Adipose tissue (tissue), 3 donors: ENCODE results near the gene PTPRM. TPM values are rescaled to one million over a fixed set of nuclear protein-coding genes. Genes with fewer than 3 reads are reported as not detected.

Source experiments
- H3K27ac ChIP-seq: one replicate; pipeline ENCODE4 v1.5.1; 2013; ENCODE audit warnings: low read depth, low read length
- WGBS, 3 donors: extraction: QIAGEN DNeasy Blood & Tissue Kit; methylation state at CpG; one replicate each; pipeline ENCODE4 v1.1.7; 2013; 5-methylcytosine and 5-hydroxymethylcytosine counted together
- polyA plus RNA-seq, 3 donors: library from polyadenylated mRNA; stranded (reverse); fragments of 200-250 nt; gene quantifications; one replicate each; pipeline ENCODE4 v1.2.3, GENCODE V29; 2013
- donor health status: healthy with polysubstance abuse.
- donor health status: Bipolar disorder and iron deficiency.
- donor health status: healthy.

PTPRM gene
- polyA plus RNA-seq, 3 donors: 20.6 to 106 (median 88.9) TPM

- no peak overlapping the region for H3K27ac ChIP-seq
- WGBS, 3 donors: 89 to 94% (median 92%) methylated on average over 2 of the region's 2 CpGs
Measured at GRCh38 chr18:7757175-7757574, 190.1 kb downstream of the PTPRM start.

DNA sequence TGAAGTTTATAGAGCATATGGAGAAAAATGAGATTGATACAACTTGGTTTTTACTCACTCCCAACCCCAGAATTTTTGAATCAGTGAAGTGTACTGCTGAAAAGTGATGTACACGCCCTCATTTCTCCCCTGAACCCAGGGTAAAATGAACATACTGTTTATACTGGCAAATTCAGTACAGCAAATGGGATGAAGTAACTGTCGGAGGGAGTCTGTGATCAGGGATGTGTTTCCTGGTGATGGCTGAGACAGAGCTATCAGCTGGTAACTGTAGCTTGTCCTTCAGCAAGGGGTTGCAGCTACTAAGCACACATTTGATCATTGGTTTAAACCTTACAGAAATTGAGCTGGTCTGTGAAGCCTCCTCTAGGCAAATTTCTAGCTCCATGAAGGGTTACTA, 191.6 kb downstream of the PTPRM start:
- 63 to 78% (median 76%) methylated on average over 2 of the region's 2 CpGs for WGBS, 3 donors
- H3K27ac ChIP-seq: no peak overlapping the region

DNA sequence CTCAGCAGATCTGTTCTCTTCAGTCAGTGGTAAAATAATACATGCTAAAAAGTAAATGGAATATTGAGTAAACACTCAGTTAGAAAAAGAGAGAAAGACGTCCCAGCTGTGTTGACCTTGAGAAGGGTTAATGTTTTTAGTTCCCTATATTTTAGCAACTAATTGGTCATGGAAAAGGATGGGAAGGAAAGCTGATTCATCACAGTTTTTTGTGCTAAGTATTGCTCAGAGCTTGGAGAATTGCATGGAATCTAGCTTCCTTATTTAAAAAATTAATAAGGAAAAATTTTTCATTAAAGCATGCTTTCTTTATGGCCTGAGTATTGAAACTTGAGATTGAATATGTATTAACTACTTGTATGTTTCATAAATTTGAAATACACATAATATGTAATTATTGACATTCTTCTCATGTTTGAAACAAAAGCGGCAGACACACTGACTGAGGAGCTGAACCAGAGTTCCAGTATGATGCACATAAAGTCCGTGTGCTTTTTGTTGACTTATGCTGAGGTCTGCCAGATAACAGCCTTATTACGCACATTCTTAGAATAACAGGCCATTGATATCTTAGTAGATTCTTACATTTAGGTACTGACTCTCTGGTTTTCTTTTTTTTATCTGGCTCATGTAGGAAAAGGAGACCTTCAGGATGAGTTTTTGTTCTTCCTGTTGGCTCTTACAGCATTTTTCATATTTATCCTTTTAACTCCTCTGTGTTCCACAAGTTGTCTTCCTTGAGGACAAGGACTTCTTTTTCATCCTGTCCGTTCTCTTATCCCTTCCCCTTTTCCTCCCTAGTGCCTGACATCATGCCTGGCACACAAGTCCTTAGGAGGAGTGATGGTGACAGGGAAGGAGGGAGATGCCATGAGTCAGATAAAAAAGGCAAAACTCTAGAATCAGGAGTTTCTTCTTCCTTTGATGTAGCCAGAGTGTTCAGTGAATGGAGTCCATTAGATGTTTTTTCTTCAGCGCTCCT, 194.1 kb downstream of the PTPRM start:
- H3K27ac ChIP-seq: no peak overlapping the region
- 41 to 73% (median 69%) methylated on average over 6 of the region's 6 CpGs for WGBS, 3 donors

DNA sequence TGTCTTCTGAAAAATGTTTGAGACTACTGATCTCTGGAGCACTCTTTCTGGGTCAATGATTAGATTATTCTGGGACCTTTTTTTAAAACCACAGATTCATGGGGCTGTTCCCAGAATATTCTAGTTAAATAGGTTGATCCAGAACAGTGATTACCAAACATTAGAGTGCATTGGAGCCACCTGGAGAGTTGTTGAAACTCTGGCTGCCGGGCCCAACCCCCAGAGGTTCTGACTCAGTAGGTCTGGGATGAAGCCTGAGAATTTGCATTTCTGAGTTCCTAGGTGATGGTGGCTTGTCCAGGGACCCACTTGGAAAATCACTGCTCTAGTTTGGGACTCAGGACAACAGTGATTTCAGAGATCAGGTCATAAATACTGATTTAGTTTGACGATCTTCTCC, 197.3 kb downstream of the PTPRM start:
- H3K27ac ChIP-seq: no peak overlapping the region
- WGBS, 3 donors: 86 to 91% (median 87%) methylated on average over 2 of the region's 2 CpGs

DNA sequence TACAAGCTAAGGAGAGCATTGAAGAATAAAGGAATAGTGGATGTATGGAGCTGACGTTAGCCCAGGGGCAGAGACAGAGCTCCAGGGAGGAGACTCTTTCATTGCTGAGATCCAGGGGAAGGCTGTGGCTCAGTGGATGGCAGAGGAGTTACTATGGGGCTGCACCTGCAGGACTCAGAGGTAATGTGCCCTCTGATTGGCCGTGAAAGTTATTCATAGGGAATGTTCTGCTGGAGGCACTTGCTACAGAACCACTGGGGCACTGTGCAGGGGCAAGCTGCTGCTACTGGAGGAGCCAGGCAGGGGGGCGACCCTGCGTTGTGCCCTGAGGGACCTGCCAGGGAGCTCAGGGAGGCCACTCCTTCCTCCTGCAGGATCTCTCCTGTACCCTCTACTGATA, 199.2 kb downstream of the PTPRM start:
- H3K27ac ChIP-seq: no peak overlapping the region
- 89 to 96% (median 92%) methylated on average over 4 of the region's 4 CpGs for WGBS, 3 donors

GRCh38 chr18:7766817-7767216, 199.7 kb downstream of the PTPRM start:
- 97 to 100% (median 99%) methylated on average over 1 of the region's 1 CpG for WGBS, 3 donors
- H3K27ac ChIP-seq: no peak overlapping the region

GRCh38 chr18:7770908-7771307, 203.8 kb downstream of the PTPRM start:
- no peak overlapping the region for H3K27ac ChIP-seq
- WGBS, 3 donors: 21 to 57% (median 41%) methylated on average over 4 of the region's 4 CpGs

- no peak overlapping the region for H3K27ac ChIP-seq
Measured at GRCh38 chr18:7772510-7772888, 205.4 kb downstream of the PTPRM start.

- no peak overlapping the region for H3K27ac ChIP-seq
- 65 to 78% (median 69%) methylated on average over 2 of the region's 2 CpGs for WGBS, 3 donors
Measured at GRCh38 chr18:7772951-7773350, 205.8 kb downstream of the PTPRM start.

DNA sequence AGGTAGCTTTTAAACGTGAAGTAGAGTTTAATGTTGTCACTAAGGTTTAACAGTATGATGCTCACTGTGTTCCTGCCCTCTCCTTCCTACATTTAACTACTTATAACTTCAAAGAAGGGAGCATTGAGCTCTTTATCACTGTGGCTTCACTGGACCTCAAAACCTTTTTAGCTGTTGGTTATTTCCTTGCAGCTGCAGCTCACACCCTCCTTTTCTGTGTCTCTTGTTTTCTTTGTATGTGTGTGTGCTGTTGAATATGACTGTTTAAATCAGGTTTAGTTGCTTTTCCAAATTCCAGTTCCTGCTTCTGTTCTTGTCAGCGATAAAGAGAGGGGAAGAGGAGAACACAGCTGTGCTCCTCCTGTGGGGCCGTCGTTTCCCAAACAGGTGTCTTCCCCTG, 208.0 kb downstream of the PTPRM start:
- WGBS, 3 donors: 67 to 80% (median 69%) methylated on average over 4 of the region's 4 CpGs
- no peak overlapping the region for H3K27ac ChIP-seq

- WGBS, 3 donors: 76 to 88% (median 81%) methylated on average over 2 of the region's 2 CpGs
- no peak overlapping the region for H3K27ac ChIP-seq
Measured at GRCh38 chr18:7775843-7776242, 208.7 kb downstream of the PTPRM start.

DNA sequence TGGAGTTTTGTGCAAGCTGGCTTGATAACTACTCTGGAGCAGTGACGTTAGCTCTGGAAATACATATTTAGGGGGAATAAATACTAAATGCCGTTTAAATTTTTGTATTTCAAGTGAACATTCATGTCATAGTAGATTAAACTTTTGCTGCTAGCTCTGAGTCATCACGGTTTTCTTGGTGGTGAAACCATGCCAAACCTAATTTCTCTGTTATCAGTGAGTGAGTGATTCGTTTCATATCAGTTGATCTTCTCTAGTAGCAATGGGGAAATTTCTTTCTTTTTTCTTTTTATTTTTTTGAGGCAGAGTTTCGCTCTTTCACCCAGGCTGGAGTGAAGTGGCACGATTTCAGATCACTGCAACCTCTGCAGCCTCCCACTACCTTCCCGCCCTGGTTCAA, 211.1 kb downstream of the PTPRM start:
- 70 to 80% (median 74%) methylated on average over 7 of the region's 7 CpGs for WGBS, 3 donors
- no peak overlapping the region for H3K27ac ChIP-seq

DNA sequence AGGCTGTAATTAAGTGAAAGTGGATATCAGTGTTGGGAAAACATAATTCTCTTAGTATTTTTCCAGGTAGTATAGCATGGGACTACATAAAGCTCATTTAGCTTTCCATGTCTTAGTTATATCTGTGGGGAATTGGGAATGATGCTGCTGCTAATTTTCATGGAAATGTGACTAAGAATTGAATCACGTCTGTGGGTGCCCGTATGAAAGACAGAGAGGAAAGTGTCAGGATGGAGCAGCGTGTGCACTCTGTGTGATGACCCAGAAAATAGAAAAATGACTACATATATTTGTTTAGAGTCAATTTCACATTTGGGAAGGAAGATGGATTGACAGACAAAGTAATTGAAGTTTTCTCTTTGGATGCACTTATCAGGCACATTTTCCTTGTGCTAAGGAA, 212.1 kb downstream of the PTPRM start:
- 90 to 98% (median 92%) methylated on average over 3 of the region's 3 CpGs for WGBS, 3 donors
- no peak overlapping the region for H3K27ac ChIP-seq

DNA sequence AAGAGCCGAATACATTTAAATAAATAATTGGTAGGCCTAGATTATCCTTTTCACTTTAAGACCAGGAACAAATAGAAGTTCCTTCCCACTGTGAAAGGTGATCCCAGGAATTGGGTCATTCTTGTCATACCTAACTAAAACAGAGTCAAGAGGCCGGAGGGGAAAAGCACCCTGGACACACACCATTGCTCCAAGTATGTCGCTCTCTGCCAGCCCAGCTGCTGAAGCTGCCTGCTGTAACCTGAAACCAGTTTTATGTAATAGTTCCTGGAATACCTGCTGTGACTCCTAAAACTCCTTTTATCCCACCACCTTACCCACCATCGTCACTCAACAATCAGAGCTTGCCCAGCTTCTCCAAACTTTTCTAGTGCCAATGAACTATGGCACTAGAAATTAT, 217.1 kb downstream of the PTPRM start:
- WGBS, 3 donors: 95 to 98% (median 96%) methylated on average over 4 of the region's 4 CpGs

GRCh38 chr18:7786569-7786968, 219.5 kb downstream of the PTPRM start:
- no peak overlapping the region for H3K27ac ChIP-seq
- 92 to 100% (median 95%) methylated on average over 1 of the region's 1 CpG for WGBS, 3 donors

More for the DNA sequence above, 217.1 kb downstream of the PTPRM start:
- no peak overlapping the region for H3K27ac ChIP-seq

DNA sequence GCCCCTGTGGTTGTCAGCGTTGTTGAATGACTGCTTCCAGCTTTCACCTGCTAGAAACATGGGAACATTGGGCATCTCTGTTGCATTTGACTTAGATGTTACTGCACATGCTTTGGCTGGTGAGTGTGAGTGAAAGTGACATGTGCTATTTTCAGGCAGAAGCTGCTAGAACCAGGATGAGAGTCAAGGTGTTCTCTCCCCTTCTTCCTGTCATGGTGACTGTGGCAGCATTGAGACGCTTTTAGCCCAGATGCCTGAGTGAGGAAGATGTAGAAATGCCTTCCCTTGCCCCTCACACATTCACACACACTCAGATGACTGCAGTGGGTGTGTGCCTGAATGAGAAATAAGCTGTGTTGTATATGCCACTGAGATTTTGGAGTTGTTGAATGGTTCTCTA, 220.2 kb downstream of the PTPRM start:
- WGBS, 3 donors: 80 to 84% (median 80%) methylated on average over 2 of the region's 2 CpGs
- no peak overlapping the region for H3K27ac ChIP-seq

- no peak overlapping the region for H3K27ac ChIP-seq
- WGBS, 3 donors: 41 to 58% (median 42%) methylated on average over 5 of the region's 5 CpGs
Measured at GRCh38 chr18:7789856-7790552, 222.9 kb downstream of the PTPRM start.

GRCh38 chr18:7793100-7793499, 226.0 kb downstream of the PTPRM start:
- H3K27ac ChIP-seq: no peak overlapping the region
- 95 to 98% (median 97%) methylated on average over 5 of the region's 5 CpGs for WGBS, 3 donors

DNA sequence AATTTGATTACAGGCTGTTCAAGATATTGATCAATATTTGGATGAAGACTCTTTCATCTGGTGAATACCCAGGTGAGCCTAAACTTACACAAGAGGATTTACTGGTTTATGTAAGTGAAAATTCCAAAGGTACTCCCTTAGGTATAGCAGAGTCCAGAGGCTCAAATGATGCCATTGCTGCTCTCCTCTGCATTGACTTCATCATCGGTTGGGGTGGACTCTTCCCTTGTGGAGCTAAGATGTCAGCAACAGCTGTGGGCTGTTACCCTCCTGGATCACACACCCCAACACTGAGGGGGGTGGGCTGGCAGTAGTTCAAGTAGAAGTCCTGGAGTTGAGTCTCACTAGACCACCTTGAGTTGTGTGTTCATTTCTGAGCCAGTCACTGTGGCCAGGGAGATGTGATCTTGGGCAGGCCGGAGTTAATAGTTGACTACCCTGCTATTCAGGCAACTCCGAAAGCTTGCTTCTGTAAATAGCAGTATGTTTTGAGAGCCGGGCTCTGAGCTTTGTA, 236.9 kb downstream of the PTPRM start:
- 79 to 86% (median 83%) methylated on average over 4 of the region's 4 CpGs for WGBS, 3 donors
- no peak overlapping the region for H3K27ac ChIP-seq
